HG03342 (cell line): ENCODE data around the gene GCNT4.

Experiments used
- ATAC-seq: cut with Tn5 transposase; IDR thresholded peaks from one replicate; pipeline ENCODE4 v1.9.1; 2021; ENCODE audit warnings: mild to moderate bottlenecking, moderate library complexity; ENCODE audit not compliant: unreplicated experiment

The GCNT4 gene

DNA sequence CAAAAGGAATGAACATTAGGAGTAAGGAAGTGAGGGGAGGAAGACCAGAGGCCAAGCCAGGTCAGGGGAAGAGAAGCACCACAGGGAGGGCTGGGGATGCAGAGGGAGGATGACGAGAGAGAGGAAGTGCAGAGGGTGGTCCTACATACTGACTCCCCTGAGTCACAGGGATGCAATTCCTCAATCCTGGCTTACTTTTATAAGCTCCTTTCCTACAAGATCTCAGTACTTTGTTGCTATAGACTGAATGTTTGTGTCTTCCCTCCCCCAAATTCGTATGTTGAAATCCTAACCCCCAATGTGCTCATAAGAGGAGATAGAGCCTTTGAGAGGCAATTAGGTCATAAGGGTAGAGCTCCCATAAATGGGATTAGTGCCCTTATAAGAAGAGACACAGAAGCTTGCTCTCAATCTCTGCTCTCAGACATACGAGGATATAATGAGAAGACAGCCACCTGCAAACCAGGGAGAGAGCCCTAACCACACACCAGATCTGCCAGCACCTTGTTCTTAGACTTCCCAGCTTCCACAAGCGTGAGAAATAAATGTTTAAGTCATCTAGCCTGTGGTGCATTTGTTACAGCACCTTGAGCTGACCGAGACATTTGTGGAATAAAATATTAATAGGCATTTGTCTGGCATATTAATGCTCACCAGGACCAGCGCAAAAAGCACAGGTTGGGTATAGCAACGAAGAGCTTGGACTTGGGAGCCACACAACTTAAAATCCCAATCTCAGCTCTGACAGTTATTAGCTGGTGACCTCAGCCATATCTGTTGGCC is 33.4 kb downstream of the GCNT4 start:
- no peak for ATAC-seq

DNA sequence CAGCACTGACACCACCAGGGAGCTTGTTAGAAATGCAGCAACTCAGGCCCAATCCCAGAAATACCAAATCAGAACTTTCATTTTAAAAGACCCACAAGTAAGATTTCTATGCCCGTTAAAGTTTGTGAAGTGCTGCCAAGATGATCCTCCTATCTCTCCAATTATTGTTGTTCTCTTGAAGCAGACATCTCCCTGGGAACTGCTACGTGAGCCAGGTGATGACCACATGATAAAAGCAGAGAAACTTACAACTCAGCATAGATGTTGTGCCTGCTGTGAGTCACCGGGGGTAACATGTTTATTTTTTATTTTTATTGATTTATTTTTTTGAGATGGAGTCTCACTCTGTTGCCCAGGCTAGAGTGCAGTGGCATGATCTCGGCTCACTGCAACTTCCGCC is 34.4 kb downstream of the GCNT4 start:
- ATAC-seq, result no peak

DNA sequence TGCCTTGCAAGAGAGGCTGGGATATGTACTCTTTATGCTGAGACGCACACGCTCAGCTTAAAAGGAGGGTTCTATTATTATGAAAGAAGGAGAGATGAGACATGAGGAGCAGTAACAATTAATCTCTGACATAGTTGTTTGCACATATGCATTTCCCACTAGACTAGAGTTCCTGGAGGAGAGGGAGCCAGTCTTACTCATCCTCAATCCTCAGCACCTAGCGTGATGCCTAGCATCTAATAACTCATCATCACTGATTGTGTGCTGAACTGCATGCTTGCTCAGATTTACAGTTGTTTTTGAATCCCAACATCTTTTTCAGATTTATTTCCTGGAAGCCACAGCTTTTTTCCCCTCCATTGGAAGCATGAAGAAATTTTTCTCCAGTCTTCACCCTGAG is 35.5 kb downstream of the GCNT4 start:
- ATAC-seq, result no peak

DNA sequence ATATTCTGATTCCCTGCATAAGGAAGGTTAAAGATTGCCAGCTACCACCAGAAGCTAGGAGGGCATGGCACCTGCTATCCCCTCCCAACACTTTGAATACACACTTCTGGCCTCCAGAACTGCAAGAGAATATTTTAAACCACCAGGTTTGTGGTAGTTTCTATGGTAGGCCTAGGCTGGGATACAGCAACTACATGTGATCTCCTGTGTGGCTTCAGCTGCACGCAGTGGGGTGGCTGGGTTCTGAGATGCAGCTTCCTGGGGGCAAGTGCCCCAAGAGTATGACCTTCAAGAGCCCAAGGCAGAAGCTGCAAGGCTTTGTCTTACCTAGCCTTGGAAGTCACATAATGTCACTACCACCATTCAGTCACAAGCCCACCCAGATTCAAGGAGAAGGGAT is 39.6 kb downstream of the GCNT4 start:
- ATAC-seq, result no peak

DNA sequence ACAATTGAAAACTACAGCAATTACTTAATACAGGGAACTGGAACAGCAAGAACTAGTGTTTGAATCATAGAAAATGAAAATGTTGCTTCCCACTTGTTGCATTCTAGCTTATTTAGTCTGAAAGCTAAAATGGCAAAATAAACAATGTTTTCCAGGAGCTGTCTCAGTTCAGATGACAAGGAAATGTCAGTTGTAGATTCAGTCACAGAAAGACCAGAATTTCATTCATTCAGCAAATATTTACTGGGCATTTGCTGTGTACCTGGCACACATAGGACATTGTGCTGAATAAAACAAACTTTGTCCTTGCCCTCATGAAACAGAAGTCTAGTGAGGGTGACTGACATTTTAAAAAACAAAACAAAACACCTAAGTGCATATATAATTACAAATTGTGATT is 41.5 kb downstream of the GCNT4 start:
- no peak for ATAC-seq

DNA sequence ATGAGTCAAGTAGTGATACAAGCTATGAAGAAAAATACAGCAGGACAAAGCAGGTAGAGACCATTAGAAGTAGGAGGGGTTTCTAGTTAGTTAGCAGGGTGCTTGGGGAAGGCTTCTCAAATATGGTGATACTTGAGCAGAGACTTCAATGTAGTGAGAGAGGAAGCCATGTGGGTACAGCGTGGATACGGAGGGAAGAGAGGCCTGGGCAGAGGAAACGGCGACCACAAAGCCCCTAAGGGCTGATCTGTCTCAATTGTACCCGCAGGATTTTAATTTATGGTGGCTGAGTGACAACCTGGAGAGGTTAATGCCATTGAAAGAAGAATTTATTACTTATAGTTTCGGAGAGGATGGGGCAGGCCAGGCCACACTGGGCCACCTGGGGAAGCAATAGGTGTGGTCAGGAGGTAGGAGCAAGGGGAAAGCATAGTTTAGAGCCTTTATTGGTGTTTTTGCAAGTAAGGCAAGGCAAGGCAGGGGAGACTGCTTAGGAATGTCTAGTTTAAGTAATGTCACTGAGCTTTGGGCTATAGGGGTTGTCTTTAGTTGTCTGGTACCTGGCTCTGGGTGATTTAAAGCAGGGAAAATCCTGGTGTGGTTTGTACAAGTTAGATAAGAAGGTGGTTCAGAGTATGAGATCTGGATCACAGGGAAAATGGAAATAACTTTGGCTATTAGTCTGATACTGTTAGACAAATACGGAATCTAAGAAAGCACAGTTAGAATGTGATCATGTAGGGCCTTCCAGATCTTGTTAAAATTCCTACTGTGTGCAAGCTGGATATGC is 42.6 kb downstream of the GCNT4 start:
- no peak for ATAC-seq

DNA sequence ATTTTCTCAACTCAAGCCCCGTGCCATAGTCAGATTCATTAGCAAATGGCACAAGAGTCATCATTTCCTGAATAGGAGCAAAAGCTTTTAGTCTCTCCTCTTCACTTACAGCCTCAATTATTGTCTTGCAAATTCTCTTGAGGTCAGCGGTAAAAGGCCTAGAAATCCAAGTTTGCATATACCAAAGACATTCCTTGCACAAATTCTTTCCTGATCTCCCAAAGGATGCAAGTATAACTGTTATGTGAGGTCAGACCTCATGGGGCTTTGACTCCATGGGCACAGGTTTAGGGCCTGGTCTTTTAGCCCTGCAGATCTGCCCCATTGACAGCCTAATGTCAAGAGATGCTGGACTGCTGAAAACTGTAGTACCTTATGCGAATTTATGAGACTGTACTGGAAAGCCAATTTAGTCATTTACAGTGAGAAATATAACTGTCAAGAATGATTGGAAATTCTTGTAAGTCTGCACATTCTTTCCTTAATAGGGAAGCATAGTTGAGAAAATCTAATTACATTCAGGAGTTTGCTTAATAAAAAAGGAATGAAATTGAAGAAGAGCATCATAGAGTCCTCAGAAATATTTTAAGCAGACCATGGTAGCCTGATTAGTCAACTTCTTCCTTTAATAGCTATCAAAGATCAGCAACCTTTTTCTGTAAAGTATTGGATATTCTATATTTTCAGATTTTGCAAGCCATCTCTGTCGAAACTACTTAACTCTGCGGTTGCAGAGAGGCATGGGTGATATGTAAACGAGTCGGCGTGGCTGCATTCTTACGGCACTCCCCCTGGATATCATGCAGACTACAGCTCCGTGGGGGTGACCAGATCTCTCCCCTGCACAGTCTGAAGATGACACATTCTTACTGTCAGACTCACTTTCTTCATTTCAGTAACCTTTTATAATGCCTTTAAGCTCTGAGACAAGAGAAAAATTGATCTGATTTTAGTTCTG is 45.2 kb downstream of the GCNT4 start:
- ATAC-seq, result no peak

DNA sequence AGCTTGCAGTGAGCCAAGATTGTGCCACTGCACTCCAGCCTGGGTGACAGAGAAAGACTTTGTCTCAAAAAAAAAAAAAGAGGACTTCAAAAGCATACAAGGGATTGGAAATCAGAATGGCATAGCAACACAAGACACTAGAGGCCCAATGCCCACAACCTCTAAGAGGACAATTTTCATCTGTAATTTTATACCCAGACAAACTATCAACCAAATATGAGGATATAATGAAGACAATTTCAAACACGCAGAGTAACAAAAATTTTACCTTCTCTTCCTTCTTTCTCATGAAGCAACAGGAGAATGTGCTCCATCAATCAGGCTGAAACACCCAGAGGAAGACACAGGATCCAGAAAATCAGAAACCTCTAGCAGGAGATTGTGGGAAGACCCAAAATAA is 46.8 kb downstream of the GCNT4 start:
- ATAC-seq, result no peak
